GM18505 (cell line): ENCODE measurements around the gene PDGFRA.

Experiments used
- ATAC-seq: cut with Tn5 transposase; IDR thresholded peaks from one replicate; pipeline ENCODE4 v1.9.1; 2021; ENCODE audit not compliant: unreplicated experiment
- POLR2A ChIP-seq: IDR thresholded peaks from 4 replicates; pipeline ENCODE4 v1.6.1; 2011; ENCODE audit warnings: borderline replicate concordance; ENCODE audit not compliant: insufficient read depth, insufficient read length; ENCODE audit errors: extremely low read depth

The PDGFRA gene

DNA sequence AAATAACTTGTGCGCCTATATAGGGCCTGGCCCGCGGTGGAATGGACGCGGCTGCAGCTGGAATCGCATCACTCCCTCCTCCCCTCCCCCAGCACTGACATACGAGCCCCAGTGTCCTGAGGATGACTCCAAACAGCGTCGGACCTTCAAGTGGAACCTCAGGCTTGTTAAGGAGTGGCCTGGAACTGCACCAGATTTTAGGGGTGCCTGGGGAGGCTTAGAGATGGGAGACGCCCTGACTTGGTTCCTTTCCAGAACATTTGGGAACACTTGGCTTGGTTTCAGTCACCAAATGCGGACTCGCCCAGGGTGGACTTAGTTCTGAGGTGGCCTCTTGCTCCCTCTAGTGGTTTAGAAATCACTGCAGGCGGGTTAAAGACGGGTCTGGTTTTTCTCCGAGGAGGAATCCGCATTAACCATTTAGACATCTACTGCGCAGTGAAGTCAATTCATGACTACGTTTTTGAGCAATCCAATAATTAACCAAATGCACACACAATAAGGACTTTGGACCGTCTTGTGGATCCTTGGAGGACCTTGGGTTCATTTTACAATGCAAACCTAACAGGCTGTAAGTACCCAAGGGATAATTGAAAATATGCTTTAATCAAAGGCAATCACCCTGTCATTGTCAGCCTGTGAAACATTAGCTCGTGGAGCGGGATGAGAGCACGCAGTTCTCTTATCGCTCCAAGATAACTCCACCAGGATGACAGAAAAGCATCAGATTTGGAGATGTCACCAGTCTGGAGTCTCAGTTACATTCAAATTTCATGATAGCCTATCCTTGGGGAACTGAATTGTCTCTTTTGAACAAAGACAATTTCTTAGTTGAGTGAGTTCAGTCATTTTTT is 11.2 kb upstream of the PDGFRA start:
- no peak for TF ChIP-seq POLR2A
- peak; percentile 59 for ATAC-seq

DNA sequence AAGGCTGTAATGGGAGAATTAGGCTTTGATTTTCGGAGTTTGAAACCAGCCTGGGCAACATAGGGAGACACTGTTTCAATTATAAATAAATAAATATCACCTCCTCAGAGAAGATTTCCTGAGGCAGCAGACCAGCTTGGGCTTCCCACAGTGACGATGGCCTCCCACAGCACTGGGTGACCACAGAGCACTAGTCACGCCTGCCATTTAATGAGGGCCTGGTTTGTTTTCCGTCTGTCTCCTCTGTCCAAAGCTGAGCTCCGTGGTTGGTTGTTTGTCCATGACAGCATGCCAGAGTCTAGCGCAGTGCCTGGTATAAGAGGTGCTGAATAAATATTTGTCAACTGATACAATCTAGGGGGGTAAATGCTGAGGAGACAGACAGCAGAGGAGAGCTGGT is 10.4 kb upstream of the PDGFRA start:
- ATAC-seq: no peak
- TF ChIP-seq POLR2A: no peak

GRCh38 chr4:54224996-54225597 is 4.0 kb upstream of the PDGFRA start:
- ATAC-seq: no peak
- TF ChIP-seq POLR2A: no peak

- TF ChIP-seq POLR2A: no peak
- no peak for ATAC-seq
These were observed 3.3 kb upstream of the PDGFRA start for GRCh38 chr4:54225598-54226403.

DNA sequence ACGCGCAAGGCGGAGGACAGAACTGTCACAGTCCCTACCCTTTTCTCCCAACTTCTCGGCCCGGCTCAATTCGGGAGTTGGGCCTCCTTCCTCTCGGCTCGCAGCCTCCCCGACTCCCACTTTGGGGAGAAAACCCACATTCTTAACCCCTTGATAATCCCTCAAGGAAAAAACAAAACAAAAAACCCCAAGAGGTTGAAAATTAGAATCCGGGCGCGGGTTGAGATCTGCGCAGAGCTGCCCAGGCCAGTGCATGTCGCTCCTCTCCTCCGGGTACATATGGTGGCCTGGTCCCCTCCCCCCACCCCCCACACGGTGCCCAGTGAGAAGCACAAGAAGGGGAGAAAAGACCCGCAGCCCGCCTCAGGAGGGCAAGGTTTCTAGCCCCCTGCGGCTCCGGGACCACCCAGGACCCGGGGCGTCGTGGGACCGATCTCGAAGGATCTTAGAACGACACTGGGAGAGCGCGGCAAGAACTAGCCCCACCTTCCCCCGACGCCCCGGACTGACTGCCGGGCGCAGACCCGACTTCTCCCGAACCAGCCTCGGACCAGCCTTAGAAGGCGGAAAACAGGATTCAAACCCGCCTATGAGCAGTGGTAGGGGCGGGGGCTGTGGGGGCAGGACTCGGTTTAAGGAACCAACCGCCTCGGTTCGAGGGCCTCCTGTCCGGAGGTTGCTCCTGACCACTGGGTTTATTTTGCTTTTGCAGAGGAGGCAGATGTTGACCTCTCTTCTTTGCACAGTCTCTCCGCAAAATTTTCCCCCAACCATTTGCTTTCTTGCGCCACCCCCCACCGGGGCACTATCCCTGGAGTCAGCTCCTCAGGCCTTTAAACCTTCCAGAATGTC is 2.5 kb upstream of the PDGFRA start:
- TF ChIP-seq POLR2A: no peak
- ATAC-seq: no peak

DNA sequence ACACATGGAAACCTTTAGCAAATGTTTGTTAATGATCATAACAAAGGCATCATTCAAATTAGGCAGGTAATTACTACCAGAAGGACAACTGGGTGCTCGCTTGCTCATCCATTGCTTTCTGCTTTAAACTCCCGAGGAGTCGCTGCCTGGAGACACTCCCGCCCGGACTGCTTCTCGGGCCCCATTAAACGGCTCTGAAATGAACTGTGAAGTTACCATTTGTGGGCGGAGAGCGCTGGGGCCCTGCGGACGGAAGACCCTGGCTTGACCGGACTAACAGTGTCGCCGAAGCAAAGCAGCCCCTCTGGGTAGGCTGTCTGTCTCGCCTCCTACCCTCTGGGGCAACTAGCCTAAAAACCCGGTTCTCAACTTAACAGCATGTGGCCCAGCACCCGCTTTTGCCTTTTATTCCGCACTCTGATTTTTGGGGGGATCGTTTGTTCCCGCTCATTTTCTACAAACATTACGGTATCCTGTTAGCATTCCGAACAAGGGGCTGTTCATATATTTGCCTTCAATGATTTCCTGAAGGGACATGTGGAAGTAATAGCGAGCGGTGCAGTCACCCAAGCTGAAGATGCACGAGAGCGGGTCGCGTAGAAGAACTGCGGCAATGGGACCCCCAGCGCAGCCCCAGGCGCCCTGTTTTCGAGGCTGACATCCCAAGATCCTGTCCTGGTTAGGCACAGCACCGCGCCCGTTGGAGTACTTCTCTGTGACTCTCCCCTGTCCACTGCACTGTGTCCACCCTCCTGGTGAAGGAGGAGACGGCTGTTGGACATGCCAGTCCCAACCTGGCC is 1.6 kb upstream of the PDGFRA start:
- TF ChIP-seq POLR2A: no peak
- no peak for ATAC-seq

GRCh38 chr4:54228056-54228527 is 1.0 kb upstream of the PDGFRA start:
- no peak for TF ChIP-seq POLR2A
- peak; percentile 55 for ATAC-seq

- ATAC-seq: no peak
- TF ChIP-seq POLR2A: no peak
These were observed 547 bp upstream of the PDGFRA start for GRCh38 chr4:54228546-54228945.

DNA sequence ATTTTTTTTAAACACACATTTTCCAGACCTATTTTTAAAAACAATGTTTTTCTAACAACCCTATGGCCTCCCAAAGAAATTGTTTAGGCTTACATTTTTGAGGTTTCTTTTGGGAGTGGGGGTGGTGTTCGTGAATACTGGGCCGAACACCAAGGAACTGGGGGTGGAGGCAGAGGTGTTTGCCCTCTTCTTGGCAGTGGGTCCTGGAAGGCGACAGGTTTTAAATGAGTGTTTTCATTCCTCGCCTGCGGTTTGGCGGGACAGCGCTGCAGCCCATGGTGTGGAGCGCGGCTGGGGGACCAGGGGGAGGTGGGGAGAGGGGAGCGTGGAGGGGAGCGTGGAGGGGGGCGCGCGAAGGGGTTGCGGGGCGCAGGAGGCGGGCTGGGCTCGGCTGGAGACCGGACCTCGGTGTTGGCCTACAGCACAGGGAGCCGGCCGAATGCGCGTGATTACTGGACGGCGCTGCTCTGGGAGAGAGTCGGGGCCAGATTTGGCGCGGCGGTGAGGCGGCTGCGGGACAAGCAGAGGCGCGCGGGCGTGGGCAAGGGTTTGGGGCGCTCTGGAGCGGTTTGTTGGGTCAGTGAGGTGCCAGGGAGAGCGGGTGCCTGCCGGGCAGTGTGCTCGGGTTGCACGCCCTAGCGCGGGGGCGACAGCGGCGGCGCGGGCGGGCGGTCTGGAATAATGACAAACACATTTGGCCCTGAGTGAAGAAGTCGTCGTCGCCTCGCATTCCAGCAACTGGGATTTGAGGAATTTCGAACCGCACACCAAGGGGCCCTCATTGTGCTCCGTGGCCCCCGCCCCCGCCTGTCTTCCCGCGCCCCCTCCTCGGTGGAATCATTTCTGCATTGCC is 764 bp downstream of the PDGFRA start:
- no peak for ATAC-seq
- no peak for TF ChIP-seq POLR2A

DNA sequence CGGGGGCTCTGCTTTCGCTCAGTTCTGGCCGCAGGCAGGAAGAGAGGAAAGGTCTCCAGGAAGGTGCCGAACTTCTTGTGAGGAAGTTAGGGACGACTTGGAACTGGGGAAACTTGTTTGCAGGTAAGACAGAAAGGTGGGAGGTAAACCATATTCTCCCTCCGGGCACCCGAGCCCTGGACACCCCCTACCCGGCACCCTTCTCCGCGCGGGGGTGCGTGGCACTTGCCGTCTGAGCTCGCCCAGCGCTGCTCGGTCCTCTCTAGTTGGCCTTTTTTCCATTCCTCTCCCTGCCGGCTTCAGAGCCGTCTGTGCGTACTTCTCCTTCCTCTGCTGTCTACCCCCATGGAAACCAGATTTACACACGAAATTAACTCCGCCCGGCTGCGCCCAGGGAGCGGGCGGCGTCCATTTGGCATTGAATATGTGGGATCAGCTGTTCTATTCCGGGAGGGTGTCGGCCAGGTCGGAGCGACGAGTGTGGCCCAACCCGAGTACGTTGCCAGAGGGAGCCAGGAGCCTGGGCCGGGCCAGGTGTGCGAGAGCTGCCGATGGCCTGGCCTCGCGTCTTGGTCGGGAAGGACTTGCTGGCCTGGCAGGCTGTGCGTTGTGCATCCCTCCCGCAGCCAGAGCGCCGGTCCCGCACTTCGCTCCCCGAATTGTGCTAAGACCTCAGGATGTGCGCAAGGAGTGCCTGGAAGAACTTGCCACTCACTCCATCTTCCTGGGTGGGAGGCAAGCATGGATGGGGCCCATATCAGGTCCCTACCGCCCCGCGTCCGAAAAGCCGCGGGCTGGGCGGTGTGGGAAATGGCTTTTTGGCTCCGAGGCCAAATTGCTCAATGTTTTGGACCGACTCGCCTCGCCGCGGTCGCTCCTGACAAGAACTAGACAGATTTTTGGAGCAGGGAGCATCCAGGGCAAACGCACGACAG is 1.7 kb downstream of the PDGFRA start:
- no peak for ATAC-seq
- no peak for TF ChIP-seq POLR2A
